Retinal pigment epithelial cell (primary cell): ENCODE results near the gene ARTN.
A peak's percentile ranks its signal among the peaks of the same experiment; 100 is the strongest.

Experiments
- DNase-seq: peaks from one replicate; pipeline ENCODE4 v3.0.0-alpha.2; 2010; ENCODE audit warnings: low read depth
- H3K4me3 ChIP-seq: 2 replicates; pipeline ENCODE4 v1.5.1; 2011; ENCODE audit warnings: mild to moderate bottlenecking, low read length, control low read depth, moderate library complexity
- TF ChIP-seq, protein P1 (sequence below): conservative IDR thresholded peaks from 2 replicates; pipeline ENCODE4 v1.5.1; 2011; ENCODE audit warnings: low read depth, low read length, control low read depth, inconsistent platforms

ARTN gene

DNA sequence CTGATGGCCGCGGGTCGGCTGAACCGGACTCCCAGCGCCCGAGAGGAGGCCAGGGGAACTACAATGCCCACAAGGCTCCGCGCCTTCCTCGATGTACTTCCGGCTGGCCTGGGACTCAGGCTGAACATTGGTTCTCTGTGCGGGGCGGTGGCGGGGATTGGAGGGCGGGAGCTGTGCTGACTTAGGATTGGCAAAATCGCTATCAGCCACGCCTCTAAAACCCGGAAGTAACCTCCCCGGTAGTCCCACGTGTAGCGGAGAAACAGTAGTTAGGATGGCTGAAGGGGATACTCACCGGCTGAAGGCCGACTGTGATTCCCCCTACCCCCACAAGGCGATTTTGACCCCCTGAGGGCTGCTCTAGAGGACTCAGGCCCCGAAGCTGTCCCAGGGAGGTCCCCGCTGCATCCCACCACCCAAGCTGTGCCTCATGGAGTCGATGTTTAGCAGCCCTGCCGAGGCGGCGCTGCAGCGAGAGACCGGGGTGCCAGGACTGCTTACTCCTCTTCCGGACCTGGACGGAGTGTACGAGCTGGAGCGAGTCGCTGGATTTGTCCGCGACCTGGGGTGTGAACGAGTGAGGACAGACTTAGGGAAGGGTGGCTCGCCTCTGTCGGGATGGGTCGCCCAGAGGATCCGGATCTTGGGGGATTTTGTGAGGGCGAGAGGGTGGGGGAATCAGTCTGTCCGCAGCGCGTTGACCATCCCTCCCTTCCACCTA, 36.3 kb downstream of the ARTN start, which contains the start of gene DPH2:
DPH2 (plus strand) TSS at position 265 of the 721 bp plus-strand sequence; CDS start at position 431, 166 bp downstream.
- TF ChIP-seq, protein P1, sequence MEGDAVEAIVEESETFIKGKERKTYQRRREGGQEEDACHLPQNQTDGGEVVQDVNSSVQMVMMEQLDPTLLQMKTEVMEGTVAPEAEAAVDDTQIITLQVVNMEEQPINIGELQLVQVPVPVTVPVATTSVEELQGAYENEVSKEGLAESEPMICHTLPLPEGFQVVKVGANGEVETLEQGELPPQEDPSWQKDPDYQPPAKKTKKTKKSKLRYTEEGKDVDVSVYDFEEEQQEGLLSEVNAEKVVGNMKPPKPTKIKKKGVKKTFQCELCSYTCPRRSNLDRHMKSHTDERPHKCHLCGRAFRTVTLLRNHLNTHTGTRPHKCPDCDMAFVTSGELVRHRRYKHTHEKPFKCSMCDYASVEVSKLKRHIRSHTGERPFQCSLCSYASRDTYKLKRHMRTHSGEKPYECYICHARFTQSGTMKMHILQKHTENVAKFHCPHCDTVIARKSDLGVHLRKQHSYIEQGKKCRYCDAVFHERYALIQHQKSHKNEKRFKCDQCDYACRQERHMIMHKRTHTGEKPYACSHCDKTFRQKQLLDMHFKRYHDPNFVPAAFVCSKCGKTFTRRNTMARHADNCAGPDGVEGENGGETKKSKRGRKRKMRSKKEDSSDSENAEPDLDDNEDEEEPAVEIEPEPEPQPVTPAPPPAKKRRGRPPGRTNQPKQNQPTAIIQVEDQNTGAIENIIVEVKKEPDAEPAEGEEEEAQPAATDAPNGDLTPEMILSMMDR: peak; percentile 18
- peak; percentile 91 for DNase-seq
- peak within 1 kb of the TSS; percentile 98 for H3K4me3 ChIP-seq

DNA sequence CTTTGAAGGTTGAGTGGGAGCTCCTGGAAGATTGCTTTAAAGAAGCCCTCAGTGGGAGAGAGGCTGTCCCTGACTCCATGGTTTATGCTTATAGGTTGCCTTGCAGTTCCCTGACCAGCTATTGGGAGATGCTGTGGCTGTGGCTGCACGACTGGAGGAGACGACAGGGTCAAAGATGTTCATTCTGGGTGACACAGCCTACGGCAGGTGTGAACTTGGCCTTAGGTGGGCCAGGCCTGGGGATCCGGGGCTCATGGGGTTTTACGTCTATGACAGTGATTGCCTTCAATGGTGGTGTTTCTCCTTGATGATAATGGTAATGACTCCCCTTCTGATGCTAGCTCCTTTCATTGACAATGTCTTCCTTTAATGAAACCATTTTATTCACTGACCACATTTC, 36.9 kb downstream of the ARTN start:
- no peak for DNase-seq
- TF ChIP-seq, protein P1: no peak
- H3K4me3 ChIP-seq: peak overlapping the region; percentile 98

DNA sequence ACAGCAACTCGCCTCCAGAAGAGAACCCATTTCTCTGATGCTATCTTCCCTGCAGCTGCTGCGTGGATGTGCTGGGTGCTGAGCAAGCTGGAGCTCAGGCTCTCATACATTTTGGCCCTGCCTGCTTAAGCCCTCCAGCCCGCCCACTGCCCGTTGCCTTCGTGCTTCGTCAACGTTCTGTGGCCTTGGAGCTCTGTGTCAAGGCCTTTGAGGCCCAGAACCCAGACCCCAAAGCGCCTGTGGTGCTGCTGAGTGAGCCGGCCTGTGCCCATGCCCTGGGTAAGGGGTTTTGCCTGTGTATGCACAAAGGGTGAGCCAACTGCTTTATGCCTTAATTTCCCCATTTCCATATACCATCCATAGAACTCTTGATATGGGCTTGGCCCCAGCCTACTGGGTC, 37.3 kb downstream of the ARTN start:
- TF ChIP-seq, protein P1: no peak
- DNase-seq: no peak
- no peak overlapping the region for H3K4me3 ChIP-seq

DNA sequence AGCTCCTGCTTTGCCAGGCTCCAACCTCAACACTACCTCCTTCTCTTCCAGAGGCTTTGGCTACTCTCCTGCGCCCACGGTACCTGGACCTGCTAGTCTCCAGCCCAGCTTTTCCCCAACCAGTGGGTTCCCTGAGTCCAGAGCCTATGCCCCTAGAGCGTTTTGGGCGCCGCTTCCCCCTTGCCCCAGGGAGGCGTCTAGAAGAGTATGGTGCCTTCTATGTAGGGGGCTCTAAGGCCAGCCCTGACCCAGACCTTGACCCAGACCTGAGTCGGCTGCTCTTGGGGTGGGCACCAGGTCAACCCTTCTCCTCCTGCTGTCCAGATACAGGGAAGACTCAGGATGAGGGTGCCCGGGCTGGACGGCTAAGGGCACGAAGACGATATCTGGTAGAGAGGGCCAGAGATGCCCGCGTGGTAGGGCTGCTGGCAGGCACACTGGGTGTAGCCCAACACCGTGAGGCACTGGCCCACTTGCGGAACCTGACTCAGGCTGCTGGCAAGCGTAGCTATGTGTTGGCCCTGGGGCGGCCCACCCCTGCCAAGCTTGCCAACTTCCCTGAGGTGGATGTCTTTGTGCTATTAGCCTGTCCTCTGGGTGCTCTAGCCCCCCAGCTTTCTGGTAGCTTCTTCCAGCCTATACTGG, 37.9 kb downstream of the ARTN start:
- TF ChIP-seq, protein P1: no peak
- DNase-seq: no peak
- no peak overlapping the region for H3K4me3 ChIP-seq

DNA sequence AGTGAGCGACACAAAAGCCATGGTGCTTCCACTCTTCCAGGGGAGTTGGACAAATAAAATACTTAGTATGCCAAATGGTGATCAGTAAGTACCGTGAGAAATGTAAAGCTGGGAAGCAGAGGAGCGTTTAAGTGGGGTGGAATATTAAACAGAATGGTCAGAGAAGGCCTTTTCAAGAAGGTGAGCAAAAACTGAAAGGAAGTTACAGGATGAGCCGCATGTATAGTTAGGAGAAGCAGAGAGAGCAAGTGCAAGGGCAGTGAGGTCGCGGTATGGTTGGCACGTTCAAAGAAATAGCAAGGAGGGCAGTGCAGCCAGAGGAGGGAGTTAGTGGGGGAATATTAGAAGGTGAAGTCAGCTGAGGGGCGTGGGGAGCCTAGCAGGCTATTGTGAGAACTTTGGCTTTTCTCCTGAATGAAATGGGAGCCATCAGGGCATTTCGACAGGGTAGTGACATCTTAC, 40.4 kb downstream of the ARTN start:
- no peak for DNase-seq
- TF ChIP-seq, protein P1: no peak
- peak overlapping the region; percentile 84 for H3K4me3 ChIP-seq

DNA sequence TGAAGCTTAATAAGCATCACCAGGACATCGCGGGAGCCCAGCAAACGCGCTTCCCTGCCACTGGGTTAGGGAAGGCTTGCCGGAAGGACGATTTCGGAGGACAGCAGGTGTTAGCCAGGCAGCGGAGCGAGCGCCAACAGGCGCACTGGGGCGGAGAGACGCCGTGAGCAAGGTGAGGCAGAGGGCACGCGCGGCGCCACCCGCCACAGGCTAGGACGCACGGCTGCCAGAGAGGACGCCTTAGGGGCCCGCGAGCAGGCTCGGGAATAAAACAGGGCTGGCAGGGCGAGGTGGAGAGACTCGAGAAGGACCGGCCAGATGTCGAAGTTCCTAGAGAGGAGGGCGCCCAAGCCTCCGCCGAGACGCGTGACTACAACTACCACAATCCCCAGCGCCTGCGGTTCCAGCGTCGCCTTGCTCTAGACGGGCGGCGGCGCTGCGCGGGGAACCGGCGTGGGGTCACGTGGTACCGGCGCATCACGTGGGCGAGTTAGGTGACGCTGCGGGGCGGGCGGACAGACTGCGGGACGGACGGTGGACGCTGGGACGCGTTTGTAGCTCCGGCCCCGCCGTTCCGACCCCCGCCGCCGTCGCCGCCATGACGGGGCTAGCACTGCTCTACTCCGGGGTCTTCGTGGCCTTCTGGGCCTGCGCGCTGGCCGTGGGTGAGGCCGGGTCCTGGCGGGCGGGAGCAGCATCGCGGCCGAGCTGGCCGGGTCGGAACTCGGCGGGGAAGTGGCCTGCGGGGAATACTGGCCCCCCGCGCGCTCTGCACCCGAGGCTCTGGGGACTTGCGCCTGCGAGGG, 41.0 kb downstream of the ARTN start, which contains the start of gene ATP6V0B:
ATP6V0B (plus strand) TSS at position 518 of the 806 bp plus-strand sequence; CDS start at position 599, 81 bp downstream.
- H3K4me3 ChIP-seq: peak within 1 kb of the TSS; percentile 84
- TF ChIP-seq, protein P1: no peak
- peak; percentile 68 for DNase-seq
